CD4-positive, alpha-beta memory T cell (primary cell): ENCODE data around the gene GLUD1. TPM values are rescaled to one million over a fixed set of nuclear protein-coding genes. Genes with fewer than 3 reads are reported as not detected.
"Not testable (repeated sequence)": the region's sequence is repeated elsewhere in the genome, so short reads cannot be mapped to it uniquely, and the experiment has no call there.

Experiments
- CTCF ChIA-PET: fragments of 350-600 bp; sonication (Branson Sonifier 250); formaldehyde crosslinking; loops from one replicate; lab custom pipeline; 2021; ENCODE audit warnings: inconsistent platforms; ENCODE audit not compliant: partially characterized antibody; lab: Charles Lee
- POLR2A ChIA-PET: fragments of 350-600 bp; sonication (Branson Sonifier 250); formaldehyde crosslinking; loops from one replicate; lab custom pipeline; 2021; ENCODE audit not compliant: partially characterized antibody; lab: Charles Lee
- DNase-seq, 5 donors: peaks; one replicate each; pipeline versions ENCODE4 v3.0.0 to v3.0.0-alpha.2; 2020 to 2022; ENCODE audit warnings: mixed read lengths in 1 of 5
- H3K27ac ChIP-seq: one replicate; pipeline ENCODE4 v1.7.0; 2013; ENCODE audit warnings: low read depth, low read length
- H3K27me3 ChIP-seq: 2 replicates; pipeline ENCODE4 v1.7.0; 2013; ENCODE audit warnings: mild to moderate bottlenecking, low read length, moderate library complexity; ENCODE audit not compliant: insufficient read depth
- H3K36me3 ChIP-seq: 2 replicates; pipeline ENCODE4 v1.7.0; 2013; ENCODE audit warnings: mild to moderate bottlenecking, low read length, moderate library complexity; ENCODE audit not compliant: insufficient read depth
- H3K4me1 ChIP-seq: 2 replicates; pipeline ENCODE4 v1.7.0; 2013; ENCODE audit warnings: mild to moderate bottlenecking, low read length, moderate library complexity; ENCODE audit not compliant: insufficient read depth
- H3K4me3 ChIP-seq, 2 donors: one replicate each; pipeline ENCODE4 v1.7.0; 2013; ENCODE audit warnings: low read length in 2 of 2, mild to moderate bottlenecking in 1 of 2
- H3K9me3 ChIP-seq, 2 donors: one replicate each; pipeline ENCODE4 v1.7.0; 2013; ENCODE audit warnings: low read length in 2 of 2, control low read depth in 1 of 2; ENCODE audit not compliant: control insufficient read depth in 1 of 2
- H3K27ac Mint-ChIP-seq, 7 donors: one replicate each; pipeline ENCODE4 v1.8.0; 2020 to 2021; ENCODE audit warnings: mixed read lengths in 7 of 7, mild to moderate bottlenecking in 6 of 7, inconsistent platforms in 3 of 7, moderate library complexity in 3 of 7
- H3K27me3 Mint-ChIP-seq, 2 donors: one replicate each; pipeline ENCODE4 v1.8.0; 2020 to 2021; ENCODE audit warnings: mixed read lengths in 2 of 2
- H3K36me3 Mint-ChIP-seq, 2 donors: one replicate each; pipeline ENCODE4 v1.8.0; 2020 to 2021; ENCODE audit warnings: mixed read lengths in 2 of 2, inconsistent platforms in 1 of 2, mild to moderate bottlenecking in 1 of 2
- H3K4me1 Mint-ChIP-seq, 4 donors: one replicate each; pipeline ENCODE4 v1.8.0; 2020 to 2021; ENCODE audit warnings: mixed read lengths in 4 of 4, mild to moderate bottlenecking in 1 of 4
- H3K4me3 Mint-ChIP-seq, 8 donors: one replicate each; pipeline ENCODE4 v1.8.0; 2020 to 2021; ENCODE audit warnings: mixed read lengths in 8 of 8, mild to moderate bottlenecking in 7 of 8, moderate library complexity in 6 of 8, inconsistent platforms in 3 of 8
- H3K9me3 Mint-ChIP-seq, 8 donors: one replicate each; pipeline ENCODE4 v1.8.0; 2020 to 2021; ENCODE audit warnings: mixed read lengths in 8 of 8, mild to moderate bottlenecking in 5 of 8, inconsistent platforms in 3 of 8, moderate library complexity in 1 of 8
- intact Hi-C: fragments of 100-400 bp; cut with micrococcal nuclease; formaldehyde crosslinking; loops from one replicate; pipeline ENCODE4 v1.15.1; 2023
- polyA plus RNA-seq, 2 donors: library from polyadenylated mRNA; unstranded; fragments of 300-500 nt; fragmentation: Illumina TruSeq; gene quantifications; one replicate each; pipeline ENCODE4 v1.2.3, GENCODE V29; 2021
- total RNA-seq, 2 experiments: library from RNA; stranded (reverse); gene quantifications; one replicate each; pipeline ENCODE4 v1.2.3, GENCODE V29; 2021

Gene GLUD1
- total and polyA plus RNA-seq, 4 experiments from 2014 or later: 75.8 to 158 (median 105) TPM

- H3K36me3 ChIP-seq, intact Hi-C loops, H3K4me1 Mint-ChIP-seq, H3K4me1 ChIP-seq, H3K4me3 Mint-ChIP-seq, CTCF ChIA-PET, H3K27me3 ChIP-seq, DNase-seq, H3K27me3 Mint-ChIP-seq, H3K27ac Mint-ChIP-seq, H3K27ac ChIP-seq, POLR2A ChIA-PET, H3K9me3 ChIP-seq, H3K4me3 ChIP-seq, H3K9me3 Mint-ChIP-seq: not testable (repeated sequence)
- peaks cover 9 to 21% of the 10 kb centered on the region in 2 donors for H3K36me3 Mint-ChIP-seq
These were observed 33.0 kb upstream of the GLUD1 start for GRCh38 chr10:87127607-87128156.

- H3K36me3 ChIP-seq, CTCF ChIA-PET, H3K27me3 Mint-ChIP-seq, H3K4me3 ChIP-seq, H3K27me3 ChIP-seq, H3K4me1 Mint-ChIP-seq, H3K9me3 Mint-ChIP-seq, H3K9me3 ChIP-seq, H3K4me3 Mint-ChIP-seq, DNase-seq, H3K4me1 ChIP-seq, POLR2A ChIA-PET, H3K27ac ChIP-seq, H3K27ac Mint-ChIP-seq, intact Hi-C loops: not testable (repeated sequence)
- H3K36me3 Mint-ChIP-seq: peaks cover 15 to 23% of the 10 kb centered on the region in 2 donors
These were observed 32.4 kb upstream of the GLUD1 start for GRCh38 chr10:87127048-87127447.

GRCh38 chr10:87123351-87123750 is 28.7 kb upstream of the GLUD1 start:
- CTCF ChIA-PET, H3K27me3 Mint-ChIP-seq: not testable (repeated sequence)
- H3K36me3 Mint-ChIP-seq: peaks cover 5 to 13% of the 10 kb centered on the region in 2 donors

GRCh38 chr10:87119029-87119428 is 24.4 kb upstream of the GLUD1 start:
- peaks cover 8 to 13% (median 10%) of the 10 kb centered on the region in 4 donors for H3K4me1 Mint-ChIP-seq
- H3K4me3 Mint-ChIP-seq, H3K27ac Mint-ChIP-seq, DNase-seq, H3K27me3 Mint-ChIP-seq, H3K9me3 Mint-ChIP-seq, CTCF ChIA-PET, H3K27ac ChIP-seq, H3K9me3 ChIP-seq, H3K4me1 ChIP-seq, intact Hi-C loops, H3K36me3 ChIP-seq, H3K27me3 ChIP-seq, H3K4me3 ChIP-seq, POLR2A ChIA-PET: not testable (repeated sequence)
- H3K36me3 Mint-ChIP-seq: peaks cover 13 to 20% of the 10 kb centered on the region in 2 donors

More at GRCh38 chr10:87123351-87123750, 28.7 kb upstream of the GLUD1 start:
- H3K9me3 ChIP-seq, H3K4me1 ChIP-seq, DNase-seq, intact Hi-C loops, H3K4me1 Mint-ChIP-seq, H3K27me3 ChIP-seq, H3K4me3 ChIP-seq, H3K4me3 Mint-ChIP-seq, H3K9me3 Mint-ChIP-seq, H3K27ac Mint-ChIP-seq, H3K36me3 ChIP-seq, H3K27ac ChIP-seq, POLR2A ChIA-PET: not testable (repeated sequence)

- H3K4me1 ChIP-seq, intact Hi-C loops, H3K27me3 ChIP-seq, DNase-seq, H3K4me3 ChIP-seq, H3K9me3 Mint-ChIP-seq, H3K9me3 ChIP-seq, POLR2A ChIA-PET, H3K27me3 Mint-ChIP-seq, H3K27ac ChIP-seq, H3K4me3 Mint-ChIP-seq, CTCF ChIA-PET, H3K36me3 ChIP-seq, H3K27ac Mint-ChIP-seq: not testable (repeated sequence)
- Mint-ChIP-seq H3K36me3 (peaks cover 13 to 15% of the 10 kb centered on the region in 2 donors), H3K4me1 (peaks cover 8 to 13% (median 10%) of the 10 kb centered on the region in 4 donors)
These were observed 23.5 kb upstream of the GLUD1 start for GRCh38 chr10:87118122-87118521.

GRCh38 chr10:87105446-87106124 is 10.9 kb upstream of the GLUD1 start:
- DNase-seq: no peak
- peaks cover 19% of the 10 kb centered on the region for H3K36me3 ChIP-seq
- Mint-ChIP-seq H3K4me3 (no peak overlapping the region), H3K27ac (peak overlapping the region in 1 of 7 donors; percentile 32), H3K36me3 (peaks cover 51 to 57% of the 10 kb centered on the region in 2 donors), H3K9me3 (no peaks in the 10 kb centered on the region), H3K4me1 (peaks cover 12 to 26% (median 21%) of the 10 kb centered on the region in 4 donors), H3K27me3 (no peaks in the 10 kb centered on the region)
- ChIA-PET POLR2A (interaction anchor here (3.2 kb wide), 1 partner anchor 10 kb away, joined by 9 read pairs; the partner anchor contains the start of genes GLUD1 and SHLD2), CTCF (no interaction called here)
- no peaks in the 10 kb centered on the region for H3K4me1 ChIP-seq
- no peak overlapping the region for H3K4me3 ChIP-seq
- H3K9me3 ChIP-seq: no peaks in the 10 kb centered on the region
- H3K27me3 ChIP-seq: no peaks in the 10 kb centered on the region
- intact Hi-C loops: no loop called here
- no peak overlapping the region for H3K27ac ChIP-seq

- POLR2A ChIA-PET: interaction anchor here (3.2 kb wide), 1 partner anchor 9 kb away, joined by 9 read pairs; the partner anchor contains the start of genes GLUD1 and SHLD2
- H3K27ac ChIP-seq, CTCF ChIA-PET, DNase-seq, H3K9me3 ChIP-seq, intact Hi-C loops, H3K4me1 ChIP-seq, H3K27ac Mint-ChIP-seq, H3K27me3 ChIP-seq, H3K4me3 ChIP-seq, H3K9me3 Mint-ChIP-seq, H3K27me3 Mint-ChIP-seq: not testable (repeated sequence)
- peaks cover 49 to 62% of the 10 kb centered on the region in 2 donors for H3K36me3 Mint-ChIP-seq
- H3K4me1 Mint-ChIP-seq: peaks cover 12 to 26% (median 21%) of the 10 kb centered on the region in 4 donors
- H3K4me3 Mint-ChIP-seq: peak overlapping the region in 1 of 8 donors; percentile 38
- H3K36me3 ChIP-seq: peaks cover 19% of the 10 kb centered on the region
These were observed 10.1 kb upstream of the GLUD1 start for GRCh38 chr10:87104727-87105126.
